H9 (cell line): ENCODE measurements around the gene GSTP1. TPM values are rescaled to one million over a fixed set of nuclear protein-coding genes. Genes with fewer than 3 reads are reported as not detected.

Experiments
- DNase-seq: peaks from one replicate; pipeline ENCODE4 v3.0.0-alpha.2; 2017
- H2AFZ ChIP-seq: one replicate; pipeline ENCODE4 v1.6.1; 2013; ENCODE audit warnings: mild to moderate bottlenecking, low read length, control low read depth, moderate library complexity
- H2AK5ac ChIP-seq: 2 replicates; pipeline ENCODE4 v1.6.1; 2013; ENCODE audit warnings: low read length, control low read depth, mixed read lengths; ENCODE audit not compliant: insufficient read length
- H2BK120ac ChIP-seq: one replicate; pipeline ENCODE4 v1.6.1; 2013; ENCODE audit warnings: low read depth, mild to moderate bottlenecking, low read length, control low read depth, inconsistent platforms; ENCODE audit not compliant: poor library complexity, severe bottlenecking
- H2BK12ac ChIP-seq: 2 replicates; pipeline ENCODE4 v1.6.1; 2013; ENCODE audit warnings: low read length, control low read depth, mixed read lengths, low read depth; ENCODE audit not compliant: insufficient read length
- H2BK15ac ChIP-seq: 2 replicates; pipeline ENCODE4 v1.6.1; 2013; ENCODE audit warnings: low read depth, low read length, control low read depth
- H2BK20ac ChIP-seq: one replicate; pipeline ENCODE4 v1.6.1; 2013; ENCODE audit warnings: low read depth, mild to moderate bottlenecking, low read length, control low read depth, inconsistent platforms; ENCODE audit not compliant: poor library complexity, severe bottlenecking
- H2BK5ac ChIP-seq: 2 replicates; pipeline ENCODE4 v1.6.1; 2013; ENCODE audit warnings: low read length, control low read depth, mixed read lengths; ENCODE audit not compliant: insufficient read length
- H3K14ac ChIP-seq: 2 replicates; pipeline ENCODE4 v1.6.1; 2013; ENCODE audit warnings: low read length, control low read depth; ENCODE audit not compliant: insufficient read depth
- H3K18ac ChIP-seq: 2 replicates; pipeline ENCODE4 v1.6.1; 2013; ENCODE audit warnings: low read depth, mild to moderate bottlenecking, mixed read lengths, low read length, control low read depth; ENCODE audit not compliant: insufficient read length
- H3K23ac ChIP-seq: 2 replicates; pipeline ENCODE4 v1.6.1; 2013; ENCODE audit warnings: low read length, control low read depth, mixed read lengths, low read depth; ENCODE audit not compliant: insufficient read length
- H3K23me2 ChIP-seq: 2 replicates; pipeline ENCODE4 v1.6.1; 2013; ENCODE audit warnings: low read depth, mild to moderate bottlenecking, mixed read lengths, low read length, control low read depth; ENCODE audit not compliant: insufficient read length, poor library complexity, severe bottlenecking
- H3K27ac ChIP-seq: 2 replicates; pipeline ENCODE4 v1.5.1; 2013; ENCODE audit warnings: low read length, control low read depth, mixed read lengths, low read depth; ENCODE audit not compliant: insufficient read length
- H3K27me3 ChIP-seq: 2 replicates; pipeline ENCODE4 v1.6.1; 2013; ENCODE audit warnings: low read length, control low read depth, inconsistent platforms; ENCODE audit not compliant: insufficient read depth
- H3K4ac ChIP-seq: 2 replicates; pipeline ENCODE4 v1.6.1; 2013; ENCODE audit warnings: low read depth, mild to moderate bottlenecking, control low read depth, inconsistent platforms, low read length, moderate library complexity
- H3K4me1 ChIP-seq: 2 replicates; pipeline ENCODE4 v1.6.1; 2013; ENCODE audit warnings: low read length, control low read depth, inconsistent platforms; ENCODE audit not compliant: insufficient read depth
- H3K4me2 ChIP-seq: 2 replicates; pipeline ENCODE4 v1.6.1; 2013; ENCODE audit warnings: low read length, control low read depth, mixed read lengths; ENCODE audit not compliant: insufficient read length, insufficient read depth
- H3K56ac ChIP-seq: 2 replicates; pipeline ENCODE4 v1.6.1; 2013; ENCODE audit warnings: low read depth, mild to moderate bottlenecking, mixed read lengths, low read length, control low read depth; ENCODE audit not compliant: insufficient read length
- H3K79me1 ChIP-seq: 2 replicates; pipeline ENCODE4 v1.6.1; 2013; ENCODE audit warnings: low read depth, mild to moderate bottlenecking, moderate library complexity, low read length, control low read depth, inconsistent platforms; ENCODE audit not compliant: insufficient read depth, poor library complexity, severe bottlenecking
- H3K79me2 ChIP-seq: 2 replicates; pipeline ENCODE4 v1.6.1; 2013; ENCODE audit warnings: low read length, control low read depth, inconsistent platforms; ENCODE audit not compliant: insufficient read depth
- H3K9ac ChIP-seq: 2 replicates; pipeline ENCODE4 v1.6.1; 2013; ENCODE audit warnings: low read length, control low read depth, mixed read lengths; ENCODE audit not compliant: insufficient read length; ENCODE audit errors: extremely low read depth
- H3K9me3 ChIP-seq: one replicate; pipeline ENCODE4 v1.6.1; 2013; ENCODE audit warnings: low read depth, low read length, inconsistent platforms; ENCODE audit not compliant: control insufficient read depth
- H3T11ph ChIP-seq: one replicate; pipeline ENCODE4 v1.6.1; 2013; ENCODE audit warnings: mild to moderate bottlenecking, low read length, control low read depth, inconsistent platforms
- H4K20me1 ChIP-seq: one replicate; pipeline ENCODE4 v1.6.1; 2013; ENCODE audit not compliant: control insufficient read depth, insufficient read length, insufficient read depth
- H4K5ac ChIP-seq: 2 replicates; pipeline ENCODE4 v1.6.1; 2013; ENCODE audit warnings: low read depth, mild to moderate bottlenecking, mixed read lengths, low read length, control low read depth; ENCODE audit not compliant: insufficient read length
- H4K8ac ChIP-seq: replicated peaks from 2 replicates; pipeline ENCODE4 v1.6.1; 2013; ENCODE audit warnings: low read length, control low read depth, mixed read lengths, low read depth; ENCODE audit not compliant: insufficient read length
- H4K91ac ChIP-seq: 2 replicates; pipeline ENCODE4 v1.6.1; 2013; ENCODE audit warnings: low read depth, mild to moderate bottlenecking, moderate library complexity, mixed read lengths, low read length, control low read depth; ENCODE audit not compliant: insufficient read length
- H3K27ac Mint-ChIP-seq, 3 experiments: 2 replicates in 2 of 3; 3 replicates in 1 of 3; pipeline ENCODE4 v1.8.0; 2020 to 2021; ENCODE audit warnings: mixed read lengths in 3 of 3, mild to moderate bottlenecking in 1 of 3, moderate library complexity in 1 of 3
- H3K27me3 Mint-ChIP-seq: 2 replicates; pipeline ENCODE4 v1.8.0; 2021; ENCODE audit warnings: low read depth, mild to moderate bottlenecking, moderate library complexity, mixed read lengths
- H3K36me3 Mint-ChIP-seq, 3 experiments: 2 replicates in 2 of 3; 3 replicates in 1 of 3; pipeline ENCODE4 v1.8.0; 2020 to 2021; ENCODE audit warnings: low read depth in 3 of 3, mixed read lengths in 3 of 3; ENCODE audit not compliant: insufficient read depth in 1 of 3
- H3K4me1 Mint-ChIP-seq, 2 experiments: 2 replicates each; pipeline ENCODE4 v1.8.0; 2020; ENCODE audit warnings: mixed read lengths in 2 of 2
- H3K4me3 Mint-ChIP-seq, 2 experiments: 2 replicates in 1 of 2; 3 replicates in 1 of 2; pipeline ENCODE4 v1.8.0; 2020 to 2021; ENCODE audit warnings: mild to moderate bottlenecking in 2 of 2, mixed read lengths in 2 of 2, moderate library complexity in 1 of 2
- H3K9me3 Mint-ChIP-seq, 2 experiments: 2 replicates in 1 of 2; 3 replicates in 1 of 2; pipeline ENCODE4 v1.8.0; 2020; ENCODE audit warnings: mild to moderate bottlenecking in 2 of 2, mixed read lengths in 2 of 2, moderate library complexity in 1 of 2
- WGBS: extraction: QIAGEN DNeasy Blood & Tissue Kit; methylation state at CpG from one replicate; pipeline ENCODE4 v1.1.7; 2013; ENCODE audit warnings: missing lambda C conversion rate, low lambda C conversion rate, mixed read lengths; ENCODE audit not compliant: insufficient read length; ENCODE audit errors: extremely low coverage; 5-methylcytosine and 5-hydroxymethylcytosine counted together
- total RNA-seq: library from RNA; stranded (reverse); gene quantifications from 2 replicates; pipeline ENCODE4 v1.2.1, GENCODE V29; 2021
- TF ChIP-seq, protein P1 (sequence below): fragments of 200-600 bp; sonication (generic); conservative IDR thresholded peaks from 3 replicates; pipeline ENCODE4 v1.8.0; 2021; ENCODE audit warnings: antibody characterized with exemption, mild to moderate bottlenecking

GSTP1 gene
- total RNA-seq, 1 experiment from 2014 or later, result 1,469 TPM

DNA sequence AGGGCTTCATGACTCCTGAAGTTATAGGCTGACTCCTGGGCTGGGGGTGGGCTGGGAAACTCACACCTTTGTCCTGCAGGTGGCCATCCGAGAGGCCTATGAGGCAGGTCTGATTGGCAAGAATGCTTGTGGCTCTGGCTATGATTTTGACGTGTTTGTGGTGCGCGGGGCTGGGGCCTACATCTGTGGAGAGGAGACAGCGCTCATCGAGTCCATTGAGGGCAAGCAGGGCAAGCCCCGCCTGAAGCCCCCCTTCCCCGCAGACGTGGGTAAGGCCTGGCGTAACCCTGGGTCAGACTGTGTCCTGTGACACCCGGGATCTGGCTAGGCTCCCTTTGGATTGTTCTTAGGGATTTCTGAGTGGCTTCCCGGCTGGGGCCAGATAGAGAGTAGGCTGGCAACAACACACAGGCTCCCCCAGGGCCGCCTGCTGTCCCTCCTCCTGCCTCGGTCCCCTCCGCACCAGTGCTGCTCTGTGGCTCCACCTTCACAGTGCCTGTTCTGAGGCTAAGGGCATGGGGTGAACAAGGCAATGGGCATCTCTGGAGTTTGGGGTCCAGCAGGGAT is 26.8 kb downstream of the GSTP1 start:
- Histone ChIP-seq H3K9ac (no peak overlapping the region), H2AFZ (no peak overlapping the region), H2BK15ac (no peak overlapping the region), H3K79me1 (no peaks in the 10 kb centered on the region), H2BK12ac (no peak overlapping the region), H4K20me1 (no peaks in the 10 kb centered on the region), H2AK5ac (no peak overlapping the region), H3K23ac (no peak overlapping the region), H3K9me3 (no peaks in the 10 kb centered on the region), H4K8ac (no peak overlapping the region), H4K91ac (no peak overlapping the region), H3K79me2 (no peaks in the 10 kb centered on the region), H2BK5ac (no peak overlapping the region), H3K23me2 (peaks cover 9% of the 10 kb centered on the region), H3K56ac (no peak overlapping the region), H3K18ac (no peak overlapping the region), H3T11ph (no peak overlapping the region), H3K4ac (no peak overlapping the region), H4K5ac (no peak overlapping the region), H3K4me2 (no peak overlapping the region), H2BK20ac (no peak overlapping the region), H3K4me1 (no peaks in the 10 kb centered on the region), H3K14ac (no peak overlapping the region), H2BK120ac (no peak overlapping the region), H3K27me3 (no peaks in the 10 kb centered on the region), H3K27ac (no peak overlapping the region)
- Mint-ChIP-seq H3K27ac (no peak overlapping the region; a peak in 1 of 7 replicates), H3K4me3 (no peak overlapping the region; a peak in 1 of 5 replicates), H3K27me3 (peaks cover 5% of the 10 kb centered on the region; the same call in 1 of the 2 replicates), H3K4me1 (peaks cover 26 to 27% of the 10 kb centered on the region in 2 experiments), H3K9me3 (no peaks in the 10 kb centered on the region), H3K36me3 (peaks cover 13 to 38% (median 35%) of the 10 kb centered on the region in 3 experiments)
- DNase-seq, result no peak
- TF ChIP-seq, protein P1, sequence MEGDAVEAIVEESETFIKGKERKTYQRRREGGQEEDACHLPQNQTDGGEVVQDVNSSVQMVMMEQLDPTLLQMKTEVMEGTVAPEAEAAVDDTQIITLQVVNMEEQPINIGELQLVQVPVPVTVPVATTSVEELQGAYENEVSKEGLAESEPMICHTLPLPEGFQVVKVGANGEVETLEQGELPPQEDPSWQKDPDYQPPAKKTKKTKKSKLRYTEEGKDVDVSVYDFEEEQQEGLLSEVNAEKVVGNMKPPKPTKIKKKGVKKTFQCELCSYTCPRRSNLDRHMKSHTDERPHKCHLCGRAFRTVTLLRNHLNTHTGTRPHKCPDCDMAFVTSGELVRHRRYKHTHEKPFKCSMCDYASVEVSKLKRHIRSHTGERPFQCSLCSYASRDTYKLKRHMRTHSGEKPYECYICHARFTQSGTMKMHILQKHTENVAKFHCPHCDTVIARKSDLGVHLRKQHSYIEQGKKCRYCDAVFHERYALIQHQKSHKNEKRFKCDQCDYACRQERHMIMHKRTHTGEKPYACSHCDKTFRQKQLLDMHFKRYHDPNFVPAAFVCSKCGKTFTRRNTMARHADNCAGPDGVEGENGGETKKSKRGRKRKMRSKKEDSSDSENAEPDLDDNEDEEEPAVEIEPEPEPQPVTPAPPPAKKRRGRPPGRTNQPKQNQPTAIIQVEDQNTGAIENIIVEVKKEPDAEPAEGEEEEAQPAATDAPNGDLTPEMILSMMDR, result no peak
- no CpG with 5 or more reads among the region's 15 CpGs for WGBS
